IMR-90 (cell line): Measurements from ENCODE around the gene VASH1. TPM values are rescaled to one million over a fixed set of nuclear protein-coding genes. Genes with fewer than 3 reads are reported as not detected.

Experiments used
- ATAC-seq: fragments of 200-7000 bp; cut with Tn5 transposase; 2 replicates; pipeline ENCODE4 v1.9.1; 2020; ENCODE audit warnings: low read depth, mild to moderate bottlenecking, moderate library complexity
- BruUV-seq: library from RNA; stranded (reverse); fragments of 400-500 nt; replicated peaks from 2 replicates; lab custom pipeline; 2021; lab: Mats Ljungman, UMichigan
- CTCF ChIA-PET: fragments of 300-600 bp; formaldehyde crosslinking; extraction: SDS; loops from one replicate; lab custom pipeline; 2021; ENCODE audit warnings: antibody characterized with exemption; lab: Yijun Ruan, JAX
- POLR2A ChIA-PET: fragments of 300-600 bp; sonication (Branson Sonifier 250); formaldehyde crosslinking; loops from one replicate; lab custom pipeline; 2022; ENCODE audit warnings: antibody characterized with exemption; ENCODE audit not compliant: unreplicated experiment; lab: Charles Lee
- DNase-seq: peaks from one replicate; pipeline ENCODE4 v3.0.0; 2013
- H2AFZ ChIP-seq: replicated peaks from 2 replicates; pipeline ENCODE3; 2013; ENCODE audit warnings: low read length, mild to moderate bottlenecking; ENCODE audit not compliant: poor library complexity
- H2AK5ac ChIP-seq: 2 replicates; pipeline ENCODE4 v1.6.1; 2013; ENCODE audit warnings: low read depth, low read length, inconsistent platforms
- H2AK9ac ChIP-seq: replicated peaks from 2 replicates; pipeline ENCODE3; 2013; ENCODE audit warnings: mild to moderate bottlenecking, low read depth, low read length, moderate library complexity; ENCODE audit not compliant: poor library complexity
- H2BK120ac ChIP-seq: 2 replicates; pipeline ENCODE4 v1.6.1; 2013; ENCODE audit warnings: low read depth, low read length, inconsistent platforms
- H2BK15ac ChIP-seq: 3 replicates; pipeline ENCODE4 v1.6.1; 2013; ENCODE audit warnings: low read depth, low read length, inconsistent platforms
- H2BK20ac ChIP-seq: 2 replicates; pipeline ENCODE4 v1.6.1; 2013; ENCODE audit warnings: low read depth, mild to moderate bottlenecking, inconsistent platforms, low read length, moderate library complexity
- H2BK5ac ChIP-seq: 2 replicates; pipeline ENCODE4 v1.6.1; 2013; ENCODE audit warnings: mild to moderate bottlenecking, low read depth, low read length, inconsistent platforms; ENCODE audit not compliant: poor library complexity, severe bottlenecking
- H3K14ac ChIP-seq: replicated peaks from 2 replicates; pipeline ENCODE4 v1.6.1; 2013; ENCODE audit warnings: low read depth, low read length, inconsistent platforms
- H3K18ac ChIP-seq: 2 replicates; pipeline ENCODE4 v1.6.1; 2013; ENCODE audit warnings: low read depth, low read length, control low read depth
- H3K23ac ChIP-seq: 2 replicates; pipeline ENCODE4 v1.6.1; 2013; ENCODE audit warnings: low read depth, low read length, inconsistent platforms
- H3K27ac ChIP-seq: 2 replicates; pipeline ENCODE4 v1.5.1; 2013; ENCODE audit warnings: mild to moderate bottlenecking, control low read depth, low read length; ENCODE audit not compliant: insufficient read depth
- H3K27me3 ChIP-seq: 2 replicates; pipeline ENCODE4 v1.6.1; 2013; ENCODE audit warnings: low read length; ENCODE audit not compliant: control insufficient read depth, insufficient read depth
- H3K36me3 ChIP-seq: 2 replicates; pipeline ENCODE4 v1.6.1; 2013; ENCODE audit warnings: low read length, mixed read lengths; ENCODE audit not compliant: control insufficient read depth, insufficient read depth
- H3K4ac ChIP-seq: 2 replicates; pipeline ENCODE4 v1.6.1; 2013; ENCODE audit warnings: low read depth, low read length, inconsistent platforms
- H3K4me1 ChIP-seq: 2 replicates; pipeline ENCODE4 v1.6.1; 2013; ENCODE audit warnings: low read length, mixed read lengths; ENCODE audit not compliant: control insufficient read depth, insufficient read depth
- H3K4me2 ChIP-seq: 2 replicates; pipeline ENCODE4 v1.6.1; 2013; ENCODE audit warnings: low read depth, mild to moderate bottlenecking, control low read depth, low read length, moderate library complexity
- H3K4me3 ChIP-seq: 2 replicates; pipeline ENCODE4 v1.5.1; 2013; ENCODE audit warnings: low read depth, mild to moderate bottlenecking, control low read depth, low read length, moderate library complexity; ENCODE audit not compliant: insufficient read depth
- H3K56ac ChIP-seq: 2 replicates; pipeline ENCODE4 v1.6.1; 2013; ENCODE audit warnings: low read length, inconsistent platforms; ENCODE audit not compliant: insufficient read depth; ENCODE audit errors: extremely low read depth
- H3K79me1 ChIP-seq, 2 experiments: 2 replicates each; pipeline ENCODE4 v1.6.1; 2013; ENCODE audit warnings: low read length in 2 of 2, inconsistent platforms in 1 of 2, low read depth in 1 of 2
- H3K9ac ChIP-seq: 2 replicates; pipeline ENCODE4 v1.6.1; 2013; ENCODE audit warnings: low read depth, low read length, control low read depth
- H3K9me1 ChIP-seq: 2 replicates; pipeline ENCODE4 v1.6.1; 2013; ENCODE audit warnings: low read length, inconsistent platforms; ENCODE audit not compliant: insufficient read depth
- H3K9me3 ChIP-seq: 2 replicates; pipeline ENCODE4 v1.6.1; 2013; ENCODE audit warnings: low read length; ENCODE audit not compliant: control insufficient read depth, insufficient read depth
- H4K20me1 ChIP-seq: 2 replicates; pipeline ENCODE4 v1.6.1; 2013; ENCODE audit warnings: low read length, inconsistent platforms; ENCODE audit not compliant: insufficient read depth
- H4K5ac ChIP-seq: 2 replicates; pipeline ENCODE4 v1.6.1; 2013; ENCODE audit warnings: mild to moderate bottlenecking, low read depth, low read length, control low read depth
- H4K8ac ChIP-seq, 2 experiments: 2 replicates each; pipeline ENCODE4 v1.6.1; 2013; ENCODE audit warnings: low read depth in 2 of 2, low read length in 2 of 2, control low read depth in 1 of 2, inconsistent platforms in 1 of 2
- H4K91ac ChIP-seq: 2 replicates; pipeline ENCODE4 v1.6.1; 2013; ENCODE audit warnings: low read depth, low read length, inconsistent platforms; ENCODE audit not compliant: insufficient read depth
- BHLHE40 ChIP-seq: fragments of 150-350 bp; IDR thresholded peaks from 2 replicates; pipeline ENCODE4 v1.6.1; 2016; ENCODE audit warnings: mild to moderate bottlenecking, low read depth, low read length
- CEBPB ChIP-seq: IDR thresholded peaks from 2 replicates; pipeline ENCODE4 v1.6.1; 2012; ENCODE audit warnings: low read depth, low read length, improper control_type of control experiment
- CHD1 ChIP-seq: IDR thresholded peaks from 2 replicates; pipeline ENCODE4 v1.6.1; 2012; ENCODE audit warnings: low read depth, low read length, improper control_type of control experiment
- FOS ChIP-seq: fragments of 150-350 bp; IDR thresholded peaks from 2 replicates; pipeline ENCODE4 v1.6.1; 2016; ENCODE audit warnings: low read depth, low read length
- MAFK ChIP-seq: IDR thresholded peaks from 2 replicates; pipeline ENCODE4 v1.6.1; 2012; ENCODE audit warnings: low read depth, low read length, improper control_type of control experiment
- MAZ ChIP-seq: IDR thresholded peaks from 2 replicates; pipeline ENCODE4 v1.6.1; 2012; ENCODE audit warnings: low read depth, mild to moderate bottlenecking, low read length, improper control_type of control experiment, moderate library complexity, borderline replicate concordance
- NFE2L2 ChIP-seq: fragments of 150-350 bp; IDR thresholded peaks from 2 replicates; pipeline ENCODE4 v1.6.1; 2016; ENCODE audit warnings: low read depth, mild to moderate bottlenecking, low read length
- POLR2A ChIP-seq: IDR thresholded peaks from 2 replicates; pipeline ENCODE4 v1.6.1; 2012; ENCODE audit warnings: mild to moderate bottlenecking, low read depth, low read length
- RAD21 ChIP-seq: IDR thresholded peaks from 2 replicates; pipeline ENCODE4 v1.6.1; 2012; ENCODE audit warnings: low read length, improper control_type of control experiment
- RCOR1 ChIP-seq: IDR thresholded peaks from 2 replicates; pipeline ENCODE4 v1.6.1; 2012; ENCODE audit warnings: mild to moderate bottlenecking, low read length, improper control_type of control experiment; ENCODE audit not compliant: insufficient replicate concordance
- RFX5 ChIP-seq: IDR thresholded peaks from 2 replicates; pipeline ENCODE4 v1.8.0; 2012; ENCODE audit warnings: low read depth, mild to moderate bottlenecking, low read length, moderate library complexity
- SMC3 ChIP-seq: fragments of 150-350 bp; IDR thresholded peaks from 2 replicates; pipeline ENCODE4 v1.6.1; 2016; ENCODE audit warnings: low read depth, mild to moderate bottlenecking, antibody characterized with exemption, low read length, moderate library complexity
- WGBS, 2 experiments: methylation state at CpG; one replicate each; pipeline versions ENCODE4 v1.1.5 to v1.1.7; 2013; ENCODE audit warnings: missing lambda C conversion rate in 2 of 2; ENCODE audit not compliant: insufficient read length in 1 of 2; ENCODE audit errors: extremely low coverage in 2 of 2; 5-methylcytosine and 5-hydroxymethylcytosine counted together
- dilution Hi-C: fragments of 300-500 bp; cut with HindIII; formaldehyde crosslinking; loops from one replicate; pipeline ENCODE4 v1.14.3; 2018; ENCODE audit warnings: low sequenced_read_pairs; ENCODE audit not compliant: unreplicated experiment
- in situ Hi-C: fragments of 300-500 bp; cut with MboI; formaldehyde crosslinking; loops from 3 replicates; pipeline ENCODE4 v1.14.3; 2019; ENCODE audit warnings: low sequenced_read_pairs, inconsistent platforms, mixed read lengths
- intact Hi-C: fragments of 100-400 bp; cut with micrococcal nuclease; formaldehyde crosslinking; loops from 2 replicates; pipeline ENCODE4 v1.10.0; 2022
- polyA plus RNA-seq, 3 experiments: library from polyadenylated mRNA; depleted of rRNA; stranded (reverse); fragments of >200 nt; gene quantifications; 2 replicates each; pipeline ENCODE4 v1.2.3, GENCODE V29; 2012; ENCODE audit warnings: low replicate concordance in 1 of 3
- total RNA-seq: library from RNA; depleted of rRNA; stranded (reverse); fragments of >200 nt; gene quantifications from 2 replicates; pipeline ENCODE4 v1.2.3, GENCODE V29; 2012
- TF ChIP-seq, protein P1 (sequence below): fragments of 150-350 bp; IDR thresholded peaks from 2 replicates; pipeline ENCODE4 v1.6.1; 2017; ENCODE audit warnings: mild to moderate bottlenecking, antibody characterized with exemption, low read length, low read depth
- TF ChIP-seq, protein P2 (sequence below): conservative IDR thresholded peaks from 2 replicates; pipeline ENCODE4 v1.5.1; 2012; ENCODE audit warnings: mild to moderate bottlenecking, low read depth, low read length, improper control_type of control experiment

VASH1 gene
- total and polyA plus RNA-seq, 2 of the 4 experiments (the other 2 are of a cell fraction), result 2.0 to 9.5 TPM

DNA sequence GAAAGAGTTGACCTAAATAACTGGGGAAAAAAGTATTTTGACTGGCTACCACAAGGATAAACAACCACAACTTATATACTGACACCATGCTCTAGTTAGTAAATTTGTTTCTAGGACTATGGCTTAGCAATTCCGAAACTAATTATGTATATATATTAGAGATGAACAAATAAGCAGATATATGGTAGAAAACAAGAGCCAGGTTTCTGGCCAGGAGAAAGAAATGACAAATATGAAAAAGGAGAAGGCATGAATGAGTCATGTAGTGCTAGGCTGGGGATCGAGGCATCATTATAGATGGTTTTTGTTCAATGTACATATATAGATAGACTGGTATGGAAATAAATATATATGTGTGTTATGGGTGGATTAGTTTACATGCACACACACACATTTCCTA is 59.4 kb downstream of the VASH1 start:
- no TSS peak for BruUV-seq
- in situ Hi-C loops, result no loop called here

More for the DNA sequence above, 59.4 kb downstream of the VASH1 start:
- Histone ChIP-seq H4K8ac (no peak overlapping the region), H3K14ac (no peak overlapping the region), H4K91ac (no peak overlapping the region), H3K18ac (no peak overlapping the region), H3K4me2 (no peak overlapping the region), H2BK5ac (no peak overlapping the region), H3K4me1 (no peaks in the 10 kb centered on the region), H3K4me3 (no peak overlapping the region), H3K27me3 (peaks cover 22% of the 10 kb centered on the region), H2AK9ac (no peak overlapping the region), H2BK120ac (no peak overlapping the region), H3K27ac (no peak overlapping the region), H2BK20ac (no peak overlapping the region), H3K4ac (no peak overlapping the region), H3K9me1 (no peaks in the 10 kb centered on the region), H2AK5ac (no peak overlapping the region), H4K20me1 (no peaks in the 10 kb centered on the region), H2BK15ac (no peak overlapping the region), H3K79me1 (no peaks in the 10 kb centered on the region), H3K23ac (no peak overlapping the region), H2AFZ (no peak overlapping the region), H3K56ac (no peak overlapping the region), H4K5ac (no peak overlapping the region), H3K36me3 (no peaks in the 10 kb centered on the region), H3K9ac (no peak overlapping the region), H3K9me3 (no peaks in the 10 kb centered on the region)
- TF ChIP-seq MAZ, result no peak
- TF ChIP-seq CHD1, result no peak
- TF ChIP-seq NFE2L2, result no peak
- no peak for TF ChIP-seq POLR2A
- TF ChIP-seq, protein P1, sequence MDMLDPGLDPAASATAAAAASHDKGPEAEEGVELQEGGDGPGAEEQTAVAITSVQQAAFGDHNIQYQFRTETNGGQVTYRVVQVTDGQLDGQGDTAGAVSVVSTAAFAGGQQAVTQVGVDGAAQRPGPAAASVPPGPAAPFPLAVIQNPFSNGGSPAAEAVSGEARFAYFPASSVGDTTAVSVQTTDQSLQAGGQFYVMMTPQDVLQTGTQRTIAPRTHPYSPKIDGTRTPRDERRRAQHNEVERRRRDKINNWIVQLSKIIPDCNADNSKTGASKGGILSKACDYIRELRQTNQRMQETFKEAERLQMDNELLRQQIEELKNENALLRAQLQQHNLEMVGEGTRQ, result no peak
- TF ChIP-seq RAD21, result no peak
- TF ChIP-seq RCOR1, result no peak
- no peak for TF ChIP-seq FOS
- no peak for TF ChIP-seq SMC3
- TF ChIP-seq BHLHE40, result no peak
- TF ChIP-seq, protein P2, sequence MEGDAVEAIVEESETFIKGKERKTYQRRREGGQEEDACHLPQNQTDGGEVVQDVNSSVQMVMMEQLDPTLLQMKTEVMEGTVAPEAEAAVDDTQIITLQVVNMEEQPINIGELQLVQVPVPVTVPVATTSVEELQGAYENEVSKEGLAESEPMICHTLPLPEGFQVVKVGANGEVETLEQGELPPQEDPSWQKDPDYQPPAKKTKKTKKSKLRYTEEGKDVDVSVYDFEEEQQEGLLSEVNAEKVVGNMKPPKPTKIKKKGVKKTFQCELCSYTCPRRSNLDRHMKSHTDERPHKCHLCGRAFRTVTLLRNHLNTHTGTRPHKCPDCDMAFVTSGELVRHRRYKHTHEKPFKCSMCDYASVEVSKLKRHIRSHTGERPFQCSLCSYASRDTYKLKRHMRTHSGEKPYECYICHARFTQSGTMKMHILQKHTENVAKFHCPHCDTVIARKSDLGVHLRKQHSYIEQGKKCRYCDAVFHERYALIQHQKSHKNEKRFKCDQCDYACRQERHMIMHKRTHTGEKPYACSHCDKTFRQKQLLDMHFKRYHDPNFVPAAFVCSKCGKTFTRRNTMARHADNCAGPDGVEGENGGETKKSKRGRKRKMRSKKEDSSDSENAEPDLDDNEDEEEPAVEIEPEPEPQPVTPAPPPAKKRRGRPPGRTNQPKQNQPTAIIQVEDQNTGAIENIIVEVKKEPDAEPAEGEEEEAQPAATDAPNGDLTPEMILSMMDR, result no peak
- TF ChIP-seq MAFK, result no peak
- no peak for TF ChIP-seq CEBPB
- no peak for TF ChIP-seq RFX5
- intact Hi-C loops (no loop called here), dilution Hi-C loops (no loop called here)
- no peak for ATAC-seq
- CTCF ChIA-PET, result no interaction called here
- POLR2A ChIA-PET, result no interaction called here
- no peak for DNase-seq
- WGBS, 2 experiments, result no CpG with 5 or more reads among the region's 2 CpGs
